ENCODE measurements around the gene TRIM29.

TRIM29 gene

DNA sequence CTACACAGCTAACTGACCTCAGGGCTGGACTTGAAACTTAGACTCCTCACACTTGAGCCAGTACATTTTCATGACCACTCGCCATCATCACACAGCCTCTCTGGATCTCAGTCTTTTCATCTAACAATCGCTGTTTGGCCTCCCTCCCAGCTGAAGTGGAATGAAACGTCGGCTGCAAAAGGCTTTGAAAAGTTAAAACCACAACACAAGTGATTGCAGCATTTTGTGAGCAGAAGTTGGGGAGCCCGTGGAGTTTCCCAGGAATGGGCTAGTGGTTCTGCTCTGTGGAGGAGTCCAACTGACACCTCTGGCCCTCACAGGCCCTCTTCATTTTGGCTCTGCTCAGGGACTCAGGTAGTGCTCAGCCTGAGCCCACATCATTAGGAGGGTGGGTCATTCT is 35.9 kb upstream of the TRIM29 start:
- no peak overlapping the region for H2AK5ac ChIP-seq (ENCODE audit: low read length, severe bottlenecking)
- no peak overlapping the region for H3K4ac ChIP-seq (ENCODE audit: low read depth in 1 of 2, low read length in 2 of 2)
- peak overlapping the region in 1 of 2 experiments; percentile 73 for H3K23ac ChIP-seq (ENCODE audit: low read length in 2 of 2)
- no peak overlapping the region for H3K4me3 ChIP-seq (ENCODE audit: insufficient read depth in 1 of 2, low read depth in 1 of 2, low read length in 2 of 2)
- H2BK120ac ChIP-seq (ENCODE audit: low read depth, low read length), result no peak overlapping the region
- H2BK12ac ChIP-seq (ENCODE audit: low read length in 2 of 2), result no peak overlapping the region
- H3K9ac ChIP-seq (ENCODE audit: low read length), result no peak overlapping the region
- H2BK15ac ChIP-seq (ENCODE audit: low read depth, poor library complexity, severe bottlenecking), result no peak overlapping the region
- H2BK5ac ChIP-seq (ENCODE audit: low read depth, low read length, poor library complexity, severe bottlenecking), result no peak overlapping the region
- H3K79me1 ChIP-seq (replicated peaks; ENCODE audit: low read length, poor library complexity, severe bottlenecking), result no peaks in the 10 kb centered on the region
- H3K14ac ChIP-seq (ENCODE audit: low read length in 2 of 2), result peak overlapping the region in 1 of 2 experiments; percentile 33
- no peak overlapping the region for H3K27ac ChIP-seq (ENCODE audit: low read length, poor library complexity, severe bottlenecking)
- H2AFZ ChIP-seq (ENCODE audit: low read depth, low read length), result no peak overlapping the region
- H3K9me3 ChIP-seq (ENCODE audit: control insufficient read depth, low read length), result no peaks in the 10 kb centered on the region
- H3K4me1 ChIP-seq (ENCODE audit: control insufficient read depth, insufficient read depth, low read depth, low read length), result peaks cover 10% of the 10 kb centered on the region
- no peak for DNase-seq
- 73% methylated on average over 5 of the region's 5 CpGs for whole genome bisulfite sequencing
- no peak overlapping the region for H3K4me2 ChIP-seq (ENCODE audit: low read length, poor library complexity, severe bottlenecking)
- H4K8ac ChIP-seq (ENCODE audit: low read length), result no peak overlapping the region
- H3K18ac ChIP-seq (ENCODE audit: low read depth in 1 of 2, low read length in 2 of 2), result no peak overlapping the region
- H3K36me3 ChIP-seq (ENCODE audit: control insufficient read depth in 1 of 2, insufficient read depth in 2 of 2, low read depth in 1 of 2, low read length in 2 of 2), result no peaks in the 10 kb centered on the region
- no peak overlapping the region for H4K91ac ChIP-seq (ENCODE audit: low read length)
- peaks cover 13 to 70% of the 10 kb centered on the region in 2 experiments for H3K27me3 ChIP-seq (ENCODE audit: control insufficient read depth in 1 of 2, insufficient read depth in 1 of 2, low read length in 2 of 2)

- 37% methylated on average over 11 of the region's 11 CpGs for WGBS
- Histone ChIP-seq H3K14ac (ENCODE audit: low read length in 2 of 2) (peak overlapping the region in 1 of 2 experiments; percentile 33), H3K36me3 (ENCODE audit: control insufficient read depth in 1 of 2, insufficient read depth in 2 of 2, low read depth in 1 of 2, low read length in 2 of 2) (no peaks in the 10 kb centered on the region), H3K4ac (ENCODE audit: low read depth in 1 of 2, low read length in 2 of 2) (no peak overlapping the region), H2BK12ac (ENCODE audit: low read length in 2 of 2) (no peak overlapping the region), H2BK120ac (ENCODE audit: low read depth, low read length) (no peak overlapping the region), H3K9me3 (ENCODE audit: control insufficient read depth, low read length) (no peaks in the 10 kb centered on the region), H3K27ac (ENCODE audit: low read length, poor library complexity, severe bottlenecking) (no peak overlapping the region), H2AFZ (ENCODE audit: low read depth, low read length) (no peak overlapping the region), H3K9ac (ENCODE audit: low read length) (no peak overlapping the region), H3K4me1 (ENCODE audit: control insufficient read depth, insufficient read depth, low read depth, low read length) (peaks cover 16% of the 10 kb centered on the region), H3K23ac (ENCODE audit: low read length in 2 of 2) (peak overlapping the region in 1 of 2 experiments; percentile 73), H2AK5ac (ENCODE audit: low read length, severe bottlenecking) (no peak overlapping the region), H3K27me3 (ENCODE audit: control insufficient read depth in 1 of 2, insufficient read depth in 1 of 2, low read length in 2 of 2) (peaks cover 15 to 74% of the 10 kb centered on the region in 2 experiments), H3K79me1 (replicated peaks; ENCODE audit: low read length, poor library complexity, severe bottlenecking) (no peaks in the 10 kb centered on the region), H4K8ac (ENCODE audit: low read length) (no peak overlapping the region), H3K4me3 (ENCODE audit: insufficient read depth in 1 of 2, low read depth in 1 of 2, low read length in 2 of 2) (no peak overlapping the region), H3K4me2 (ENCODE audit: low read length, poor library complexity, severe bottlenecking) (no peak overlapping the region), H2BK5ac (ENCODE audit: low read depth, low read length, poor library complexity, severe bottlenecking) (no peak overlapping the region), H2BK15ac (ENCODE audit: low read depth, poor library complexity, severe bottlenecking) (no peak overlapping the region), H3K18ac (ENCODE audit: low read depth in 1 of 2, low read length in 2 of 2) (no peak overlapping the region), H4K91ac (ENCODE audit: low read length) (no peak overlapping the region)
- no peak for DNase-seq
Measured at GRCh38 chr11:120173019-120173705, 35.2 kb upstream of the TRIM29 start.

GRCh38 chr11:120172054-120172911 is 34.4 kb upstream of the TRIM29 start:
- no peak overlapping the region for H3K4me3 ChIP-seq (ENCODE audit: insufficient read depth in 1 of 2, low read depth in 1 of 2, low read length in 2 of 2)
- H2BK120ac ChIP-seq (ENCODE audit: low read depth, low read length), result no peak overlapping the region
- no peak overlapping the region for H3K18ac ChIP-seq (ENCODE audit: low read depth in 1 of 2, low read length in 2 of 2)
- H4K91ac ChIP-seq (ENCODE audit: low read length), result no peak overlapping the region
- H3K79me1 ChIP-seq (replicated peaks; ENCODE audit: low read length, poor library complexity, severe bottlenecking), result no peaks in the 10 kb centered on the region
- H3K27me3 ChIP-seq (ENCODE audit: control insufficient read depth in 1 of 2, insufficient read depth in 1 of 2, low read length in 2 of 2), result peaks cover 23 to 75% of the 10 kb centered on the region in 2 experiments
- no peak overlapping the region for H3K4me2 ChIP-seq (ENCODE audit: low read length, poor library complexity, severe bottlenecking)
- H3K27ac ChIP-seq (ENCODE audit: low read length, poor library complexity, severe bottlenecking), result no peak overlapping the region
- peak; percentile 67 for DNase-seq
- WGBS, result 31% methylated on average over 24 of the region's 24 CpGs
- no peak overlapping the region for H2BK15ac ChIP-seq (ENCODE audit: low read depth, poor library complexity, severe bottlenecking)
- H3K9ac ChIP-seq (ENCODE audit: low read length), result peak overlapping the region; percentile 35
- no peak overlapping the region for H4K8ac ChIP-seq (ENCODE audit: low read length)
- H3K4ac ChIP-seq (ENCODE audit: low read depth in 1 of 2, low read length in 2 of 2), result no peak overlapping the region
- no peak overlapping the region for H2AFZ ChIP-seq (ENCODE audit: low read depth, low read length)
- H2BK5ac ChIP-seq (ENCODE audit: low read depth, low read length, poor library complexity, severe bottlenecking), result no peak overlapping the region
- peak overlapping the region in 1 of 2 experiments; percentile 13 for H3K14ac ChIP-seq (ENCODE audit: low read length in 2 of 2)
- peak overlapping the region in 1 of 2 experiments; percentile 32 for H2BK12ac ChIP-seq (ENCODE audit: low read length in 2 of 2)
- H3K9me3 ChIP-seq (ENCODE audit: control insufficient read depth, low read length), result no peaks in the 10 kb centered on the region
- H2AK5ac ChIP-seq (ENCODE audit: low read length, severe bottlenecking), result no peak overlapping the region
- peaks cover 16% of the 10 kb centered on the region for H3K4me1 ChIP-seq (ENCODE audit: control insufficient read depth, insufficient read depth, low read depth, low read length)
- no peak overlapping the region for H3K23ac ChIP-seq (ENCODE audit: low read length in 2 of 2)
- H3K36me3 ChIP-seq (ENCODE audit: control insufficient read depth in 1 of 2, insufficient read depth in 2 of 2, low read depth in 1 of 2, low read length in 2 of 2), result no peaks in the 10 kb centered on the region

DNA sequence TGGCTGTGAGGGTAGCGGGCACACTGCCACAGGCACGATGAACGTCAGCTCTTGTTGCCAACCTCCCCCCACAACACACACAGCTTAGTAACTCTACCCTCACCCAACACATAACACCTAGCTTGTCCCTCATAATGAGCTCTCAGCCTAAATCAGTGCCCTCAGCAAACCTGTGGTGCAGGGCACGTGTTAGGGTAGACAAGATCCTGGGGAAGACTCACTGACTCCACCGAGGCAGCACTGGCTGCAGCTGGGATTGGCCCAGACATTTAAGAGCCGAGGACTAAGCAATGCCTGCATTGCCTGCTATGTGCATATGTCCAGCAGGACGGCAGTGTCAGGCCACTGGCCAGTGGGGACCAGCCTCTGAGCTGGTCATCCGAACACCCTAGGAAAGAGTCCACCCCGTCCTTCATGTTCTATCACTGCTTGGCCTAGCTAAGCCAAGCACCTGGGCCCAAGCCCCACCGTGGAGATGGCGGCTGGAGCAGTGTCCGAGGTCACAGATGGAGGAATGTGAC is 32.9 kb upstream of the TRIM29 start:
- H3K4me1 ChIP-seq (ENCODE audit: control insufficient read depth, insufficient read depth, low read depth, low read length), result peaks cover 16% of the 10 kb centered on the region
- H3K9me3 ChIP-seq (ENCODE audit: control insufficient read depth, low read length), result peaks cover 5% of the 10 kb centered on the region
- no peak for DNase-seq
- H2BK120ac ChIP-seq (ENCODE audit: low read depth, low read length), result no peak overlapping the region
- no peak overlapping the region for H3K18ac ChIP-seq (ENCODE audit: low read depth in 1 of 2, low read length in 2 of 2)
- WGBS, result 87% methylated on average over 12 of the region's 12 CpGs
- no peak overlapping the region for H2BK15ac ChIP-seq (ENCODE audit: low read depth, poor library complexity, severe bottlenecking)
- H3K4ac ChIP-seq (ENCODE audit: low read depth in 1 of 2, low read length in 2 of 2), result no peak overlapping the region
- no peak overlapping the region for H3K23ac ChIP-seq (ENCODE audit: low read length in 2 of 2)
- no peaks in the 10 kb centered on the region for H3K79me1 ChIP-seq (replicated peaks; ENCODE audit: low read length, poor library complexity, severe bottlenecking)
- H4K8ac ChIP-seq (ENCODE audit: low read length), result no peak overlapping the region
- H3K4me2 ChIP-seq (ENCODE audit: low read length, poor library complexity, severe bottlenecking), result no peak overlapping the region
- H3K9ac ChIP-seq (ENCODE audit: low read length), result no peak overlapping the region
- no peak overlapping the region for H2BK5ac ChIP-seq (ENCODE audit: low read depth, low read length, poor library complexity, severe bottlenecking)
- no peak overlapping the region for H3K4me3 ChIP-seq (ENCODE audit: insufficient read depth in 1 of 2, low read depth in 1 of 2, low read length in 2 of 2)
- no peak overlapping the region for H3K14ac ChIP-seq (ENCODE audit: low read length in 2 of 2)
- no peak overlapping the region for H2AFZ ChIP-seq (ENCODE audit: low read depth, low read length)
- no peak overlapping the region for H2AK5ac ChIP-seq (ENCODE audit: low read length, severe bottlenecking)
- H3K27me3 ChIP-seq (ENCODE audit: control insufficient read depth in 1 of 2, insufficient read depth in 1 of 2, low read length in 2 of 2), result peaks cover 37 to 73% of the 10 kb centered on the region in 2 experiments
- H3K27ac ChIP-seq (ENCODE audit: low read length, poor library complexity, severe bottlenecking), result no peak overlapping the region
- H4K91ac ChIP-seq (ENCODE audit: low read length), result no peak overlapping the region
- H3K36me3 ChIP-seq (ENCODE audit: control insufficient read depth in 1 of 2, insufficient read depth in 2 of 2, low read depth in 1 of 2, low read length in 2 of 2), result no peaks in the 10 kb centered on the region
- no peak overlapping the region for H2BK12ac ChIP-seq (ENCODE audit: low read length in 2 of 2)
